ENCODE results near the gene NXPH1. TPM values are rescaled to one million over a fixed set of nuclear protein-coding genes. Genes with fewer than 3 reads are reported as not detected.
A peak's percentile ranks its signal among the peaks of the same experiment; 100 is the strongest.

NXPH1 gene
- total RNA-seq, 2 experiments from 2014 or later = not detected

- intact Hi-C loops (cut with micrococcal nuclease) = loop anchor here (5.0 kb wide), 1 partner anchor 1994 kb away; no protein-coding TSS in a partner anchor
- peak; percentile 28 for DNase-seq
- Mint-ChIP-seq H3K9me3 (no peaks in the 10 kb centered on the region), H3K27me3 (no peaks in the 10 kb centered on the region), H3K36me3 (no peaks in the 10 kb centered on the region), H3K27ac (no peak overlapping the region), H3K4me1 (ENCODE audit: low read depth) (no peaks in the 10 kb centered on the region), H3K4me3 (no peak overlapping the region)
- ChIA-PET CTCF (interaction anchor here (0.7 to 1.5 kb wide), 4 partner anchors 55 to 1994 kb away, joined by 3 to 10 read pairs (median 6); no protein-coding TSS in a partner anchor), POLR2A (no interaction called here)
Measured at GRCh38 chr7:8418629-8419245, 14.7 kb upstream of the NXPH1 start.

- Mint-ChIP-seq H3K4me1 (ENCODE audit: low read depth) (no peaks in the 10 kb centered on the region), H3K27ac (no peak overlapping the region), H3K27me3 (peaks cover 5% of the 10 kb centered on the region), H3K36me3 (no peaks in the 10 kb centered on the region), H3K4me3 (no peak overlapping the region), H3K9me3 (no peaks in the 10 kb centered on the region)
- ChIA-PET POLR2A (no interaction called here), CTCF (no interaction called here)
- DNase-seq = no peak
- intact Hi-C loops (cut with micrococcal nuclease) = no loop called here
Measured at GRCh38 chr7:8422177-8422576, 11.2 kb upstream of the NXPH1 start.

GRCh38 chr7:8423057-8423456 is 10.4 kb upstream of the NXPH1 start:
- intact Hi-C loops (cut with micrococcal nuclease) = no loop called here
- Mint-ChIP-seq H3K27ac (no peak overlapping the region), H3K27me3 (peaks cover 6% of the 10 kb centered on the region), H3K36me3 (no peaks in the 10 kb centered on the region), H3K4me3 (no peak overlapping the region), H3K9me3 (no peaks in the 10 kb centered on the region), H3K4me1 (ENCODE audit: low read depth) (no peaks in the 10 kb centered on the region)
- CTCF ChIA-PET = no interaction called here
- no peak for DNase-seq
- POLR2A ChIA-PET = no interaction called here

- no peaks in the 10 kb centered on the region for H3K36me3 Mint-ChIP-seq
- CTCF ChIA-PET = no interaction called here
- no peak overlapping the region for H3K27ac Mint-ChIP-seq
- POLR2A ChIA-PET = no interaction called here
- H3K9me3 Mint-ChIP-seq = no peaks in the 10 kb centered on the region
- no peaks in the 10 kb centered on the region for H3K4me1 Mint-ChIP-seq (ENCODE audit: low read depth)
- H3K27me3 Mint-ChIP-seq = peaks cover 8% of the 10 kb centered on the region
- no peak for DNase-seq
- H3K4me3 Mint-ChIP-seq = no peak overlapping the region
- intact Hi-C loops (cut with micrococcal nuclease) = no loop called here
Measured at GRCh38 chr7:8425223-8425622, 8.2 kb upstream of the NXPH1 start.

GRCh38 chr7:8430643-8431042 is 2.8 kb upstream of the NXPH1 start:
- CTCF ChIA-PET = no interaction called here
- no peak overlapping the region for H3K4me3 Mint-ChIP-seq
- H3K27ac Mint-ChIP-seq = no peak overlapping the region
- peaks cover 39% of the 10 kb centered on the region for H3K27me3 Mint-ChIP-seq
- DNase-seq = no peak
- no peaks in the 10 kb centered on the region for H3K9me3 Mint-ChIP-seq
- H3K36me3 Mint-ChIP-seq = no peaks in the 10 kb centered on the region
- intact Hi-C loops (cut with micrococcal nuclease) = no loop called here
- POLR2A ChIA-PET = no interaction called here
- H3K4me1 Mint-ChIP-seq (ENCODE audit: low read depth) = peaks cover 20% of the 10 kb centered on the region

GRCh38 chr7:8434290-8435002 is 1.0 kb downstream of the NXPH1 start:
- intact Hi-C loops (cut with micrococcal nuclease) = no loop called here
- Mint-ChIP-seq H3K9me3 (no peaks in the 10 kb centered on the region), H3K27me3 (peaks cover 66% of the 10 kb centered on the region), H3K4me3 (no peak overlapping the region), H3K27ac (no peak overlapping the region), H3K36me3 (no peaks in the 10 kb centered on the region), H3K4me1 (ENCODE audit: low read depth) (peaks cover 31% of the 10 kb centered on the region)
- DNase-seq = no peak
- ChIA-PET POLR2A (no interaction called here), CTCF (interaction anchor here (0.6 to 0.9 kb wide), 2 partner anchors 12 to 340 kb away, joined by 3 read pairs; no protein-coding TSS in a partner anchor)

- peaks cover 31% of the 10 kb centered on the region for H3K4me1 Mint-ChIP-seq (ENCODE audit: low read depth)
- H3K36me3 Mint-ChIP-seq = no peaks in the 10 kb centered on the region
- intact Hi-C loops (cut with micrococcal nuclease) = no loop called here
- ChIA-PET POLR2A (no interaction called here), CTCF (no interaction called here)
- DNase-seq = no peak
- no peaks in the 10 kb centered on the region for H3K9me3 Mint-ChIP-seq
- H3K27ac Mint-ChIP-seq = no peak overlapping the region
- no peak overlapping the region for H3K4me3 Mint-ChIP-seq
- peaks cover 68% of the 10 kb centered on the region for H3K27me3 Mint-ChIP-seq
Measured at GRCh38 chr7:8435095-8435494, 1.7 kb downstream of the NXPH1 start.

- ChIA-PET CTCF (no interaction called here), POLR2A (no interaction called here)
- intact Hi-C loops (cut with micrococcal nuclease) = no loop called here
- no peak overlapping the region for H3K4me3 Mint-ChIP-seq
- peaks cover 31% of the 10 kb centered on the region for H3K4me1 Mint-ChIP-seq (ENCODE audit: low read depth)
- H3K27ac Mint-ChIP-seq = no peak overlapping the region
- H3K27me3 Mint-ChIP-seq = peaks cover 76% of the 10 kb centered on the region
- no peak for DNase-seq
- no peaks in the 10 kb centered on the region for H3K9me3 Mint-ChIP-seq
- H3K36me3 Mint-ChIP-seq = no peaks in the 10 kb centered on the region
Measured at GRCh38 chr7:8435590-8436545, 2.5 kb downstream of the NXPH1 start.

GRCh38 chr7:8436965-8437364 is 3.6 kb downstream of the NXPH1 start:
- H3K27ac Mint-ChIP-seq = no peak overlapping the region
- peaks cover 2% of the 10 kb centered on the region for H3K9me3 Mint-ChIP-seq
- ChIA-PET POLR2A (no interaction called here), CTCF (interaction anchor here (0.6 to 0.7 kb wide), 2 partner anchors 26 to 39 kb away, joined by 3 read pairs; no protein-coding TSS in a partner anchor)
- peak; percentile 72 for DNase-seq
- H3K36me3 Mint-ChIP-seq = peaks cover 2% of the 10 kb centered on the region
- H3K27me3 Mint-ChIP-seq = peaks cover 78% of the 10 kb centered on the region
- H3K4me1 Mint-ChIP-seq (ENCODE audit: low read depth) = peaks cover 31% of the 10 kb centered on the region
- no peak overlapping the region for H3K4me3 Mint-ChIP-seq
- intact Hi-C loops (cut with micrococcal nuclease) = loop anchor here (1.0 kb wide), 1 partner anchor 287 kb away; no protein-coding TSS in a partner anchor

- peaks cover 3% of the 10 kb centered on the region for H3K36me3 Mint-ChIP-seq
- H3K27me3 Mint-ChIP-seq = peaks cover 80% of the 10 kb centered on the region
- intact Hi-C loops (cut with micrococcal nuclease) = loop anchor here (1.0 kb wide), 1 partner anchor 287 kb away; no protein-coding TSS in a partner anchor
- DNase-seq = no peak
- no peak overlapping the region for H3K4me3 Mint-ChIP-seq
- H3K9me3 Mint-ChIP-seq = peaks cover 2% of the 10 kb centered on the region
- CTCF ChIA-PET = no interaction called here
- POLR2A ChIA-PET = no interaction called here
- no peak overlapping the region for H3K27ac Mint-ChIP-seq
- peaks cover 31% of the 10 kb centered on the region for H3K4me1 Mint-ChIP-seq (ENCODE audit: low read depth)
Measured at GRCh38 chr7:8437606-8438005, 4.2 kb downstream of the NXPH1 start.

- CTCF ChIA-PET = no interaction called here
- H3K27me3 Mint-ChIP-seq = peaks cover 79% of the 10 kb centered on the region
Measured at GRCh38 chr7:8440670-8441069, 7.3 kb downstream of the NXPH1 start.

More at GRCh38 chr7:8440670-8441069, 7.3 kb downstream of the NXPH1 start:
- no peak for DNase-seq
- peaks cover 16% of the 10 kb centered on the region for H3K4me1 Mint-ChIP-seq (ENCODE audit: low read depth)
- intact Hi-C loops (cut with micrococcal nuclease) = no loop called here
- POLR2A ChIA-PET = no interaction called here
- H3K4me3 Mint-ChIP-seq = no peak overlapping the region
- H3K27ac Mint-ChIP-seq = no peak overlapping the region
- H3K36me3 Mint-ChIP-seq = peaks cover 12% of the 10 kb centered on the region
- peaks cover 5% of the 10 kb centered on the region for H3K9me3 Mint-ChIP-seq
